Measurements from ENCODE around the gene ALDH1A3.

Gene ALDH1A3

GRCh38 chr15:100925480-100925879 is 45.8 kb downstream of the ALDH1A3 start:
- no peak for DNase-seq (ENCODE audit: low read depth in 2 of 2)

DNA sequence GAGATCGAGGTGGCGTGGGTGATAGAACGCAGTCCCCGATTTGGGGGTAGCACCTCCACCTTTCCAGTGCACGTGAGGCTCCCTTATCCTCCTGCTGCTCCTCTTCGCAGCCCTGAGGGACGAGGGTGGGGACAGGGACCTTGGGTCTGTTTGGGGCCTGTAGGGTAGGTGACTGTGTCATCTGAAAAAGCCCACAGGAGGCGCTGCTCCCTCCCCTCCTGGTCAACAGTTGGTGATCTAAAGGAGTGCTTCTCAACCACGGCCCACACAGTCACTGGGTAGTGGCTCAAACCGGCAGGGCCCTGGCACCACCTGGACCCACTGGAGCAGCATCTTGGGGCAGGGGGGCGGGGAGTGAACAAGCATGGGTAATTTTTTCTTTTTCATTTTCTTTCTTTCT is 46.6 kb downstream of the ALDH1A3 start:
- no peak for DNase-seq (ENCODE audit: low read depth in 2 of 2)

- DNase-seq (ENCODE audit: low read depth in 2 of 2): no peak
Observed at GRCh38 chr15:100926971-100927756, 47.5 kb downstream of the ALDH1A3 start.

DNA sequence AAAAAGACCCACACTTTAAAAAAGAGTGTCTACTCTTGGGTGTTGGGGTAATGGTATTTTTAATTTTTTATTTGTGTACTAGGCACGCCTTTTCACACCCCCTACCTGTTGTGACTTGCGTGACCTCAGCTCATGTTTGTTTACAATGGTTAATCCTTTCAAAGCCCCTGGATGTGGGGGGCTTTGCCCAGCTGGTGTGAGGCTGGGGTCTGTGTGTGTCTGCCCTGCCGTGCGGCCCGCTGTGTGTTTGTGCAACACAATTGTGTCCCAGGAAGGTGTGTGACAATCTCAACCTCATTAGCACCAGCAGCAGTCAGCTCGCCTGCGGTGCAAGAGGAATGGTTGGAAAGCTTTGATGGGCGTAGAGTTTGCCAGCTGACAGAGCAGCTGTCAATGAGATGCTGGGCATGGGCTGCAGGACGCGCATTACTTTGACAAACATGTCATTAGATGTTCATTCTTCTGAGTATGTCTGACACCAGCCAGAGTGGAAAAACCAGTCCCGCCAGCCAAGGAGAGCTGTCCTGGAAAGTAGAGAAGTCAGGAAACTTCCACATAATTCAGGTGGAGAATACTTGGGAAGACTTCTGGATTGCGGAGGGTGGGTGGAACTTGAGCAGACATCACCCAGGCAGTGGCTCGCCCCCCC is 49.1 kb downstream of the ALDH1A3 start:
- DNase-seq (ENCODE audit: low read depth in 2 of 2): no peak

GRCh38 chr15:100929641-100930042 is 50.0 kb downstream of the ALDH1A3 start:
- DNase-seq (ENCODE audit: low read depth in 2 of 2): no peak

DNA sequence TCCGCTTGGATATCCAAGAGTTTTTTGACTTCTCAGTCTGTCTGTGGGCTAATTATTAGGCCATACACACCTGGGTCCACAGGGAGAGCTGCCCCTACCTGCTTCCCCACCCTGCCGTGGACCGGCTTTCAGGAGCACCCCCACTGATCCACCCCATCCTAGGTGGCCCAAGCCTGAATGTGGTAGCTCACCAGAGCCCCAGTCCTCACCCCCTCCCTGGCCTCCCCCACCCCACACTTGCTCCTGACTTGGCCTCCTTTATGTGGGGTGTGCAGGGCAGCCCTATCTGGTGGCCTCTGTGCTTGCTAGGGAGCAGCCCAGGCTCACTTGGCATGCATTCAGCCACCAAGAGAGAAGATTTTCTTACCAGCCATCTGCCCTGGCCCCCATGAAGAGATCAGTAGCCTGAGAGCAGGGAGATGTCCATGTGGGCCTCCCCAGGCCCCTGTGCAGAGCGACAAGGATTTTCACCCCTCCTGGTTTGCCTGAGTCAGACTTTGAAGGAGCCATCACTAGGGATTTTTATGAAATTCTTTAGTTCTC is 50.7 kb downstream of the ALDH1A3 start:
- DNase-seq (ENCODE audit: low read depth in 2 of 2): no peak

- no peak for DNase-seq (ENCODE audit: low read depth in 2 of 2)
Observed at GRCh38 chr15:100931143-100931890, 51.7 kb downstream of the ALDH1A3 start.

- DNase-seq (ENCODE audit: low read depth in 2 of 2): no peak
Observed at GRCh38 chr15:100932676-100933348, 53.2 kb downstream of the ALDH1A3 start.

DNA sequence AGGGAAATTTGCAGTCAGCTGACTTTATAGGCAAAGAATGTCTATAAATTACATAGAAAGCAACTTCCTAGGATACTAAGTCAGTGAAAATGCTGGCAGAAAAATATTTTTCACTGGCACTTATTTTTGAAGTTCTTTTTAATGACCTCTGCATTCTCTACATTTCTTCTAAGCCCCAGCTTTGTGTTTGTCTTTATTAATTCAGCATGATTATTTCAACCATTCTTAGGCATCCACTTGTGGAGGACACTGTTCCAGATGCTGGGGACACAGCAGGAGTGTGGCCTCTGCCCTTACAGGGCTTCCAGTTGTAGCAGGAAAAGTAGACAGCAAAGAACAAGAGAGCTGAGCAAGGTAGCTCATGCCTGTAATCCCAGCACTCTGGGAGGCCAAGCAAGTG is 54.5 kb downstream of the ALDH1A3 start:
- no peak for DNase-seq (ENCODE audit: low read depth in 2 of 2)

GRCh38 chr15:100934726-100935125 is 55.1 kb downstream of the ALDH1A3 start:
- DNase-seq (ENCODE audit: low read depth in 2 of 2): no peak

DNA sequence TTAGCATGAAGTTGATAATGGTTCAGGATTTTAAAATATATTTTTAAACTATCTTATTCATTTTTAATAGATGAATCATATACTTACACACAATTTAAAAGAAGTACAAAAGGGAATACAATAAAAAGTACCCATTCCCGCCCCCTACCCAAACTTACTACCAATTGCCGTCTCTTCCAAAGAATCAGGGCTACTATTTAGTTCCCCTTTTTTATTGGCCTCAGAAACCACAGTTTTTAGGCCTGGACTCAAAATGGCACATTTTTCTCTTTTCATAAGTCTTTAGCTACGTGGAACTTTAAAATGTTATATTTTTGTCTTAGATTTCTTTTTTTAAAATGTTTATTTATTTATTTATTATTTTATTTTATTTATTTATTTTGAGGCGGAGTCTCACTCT is 57.5 kb downstream of the ALDH1A3 start:
- DNase-seq (ENCODE audit: low read depth in 2 of 2): no peak

- DNase-seq (ENCODE audit: low read depth in 2 of 2): no peak
Observed at GRCh38 chr15:100939791-100940190, 60.2 kb downstream of the ALDH1A3 start.

- DNase-seq (ENCODE audit: low read depth in 2 of 2): no peak
Observed at GRCh38 chr15:100940767-100941379, 61.2 kb downstream of the ALDH1A3 start.

DNA sequence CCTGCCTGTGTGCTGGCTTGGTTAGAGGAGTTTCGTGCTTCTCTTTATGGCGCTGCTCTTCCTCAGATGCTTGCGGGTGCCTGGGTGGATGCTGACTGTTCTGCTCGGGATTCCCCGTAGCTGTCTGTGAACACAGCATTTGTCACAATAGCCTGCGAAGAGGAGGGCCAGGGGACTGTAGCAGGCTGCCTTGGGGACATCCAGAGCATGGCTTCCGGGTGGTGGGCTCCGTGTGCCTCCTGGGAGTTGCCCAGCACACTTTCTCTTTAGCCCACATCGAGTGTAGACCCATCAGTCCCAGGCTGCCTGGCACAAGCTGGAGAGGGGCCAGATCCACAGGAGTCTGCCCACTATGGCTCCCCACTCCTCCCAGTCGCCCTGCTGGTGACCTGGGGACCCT is 61.9 kb downstream of the ALDH1A3 start:
- no peak for DNase-seq (ENCODE audit: low read depth in 2 of 2)

DNA sequence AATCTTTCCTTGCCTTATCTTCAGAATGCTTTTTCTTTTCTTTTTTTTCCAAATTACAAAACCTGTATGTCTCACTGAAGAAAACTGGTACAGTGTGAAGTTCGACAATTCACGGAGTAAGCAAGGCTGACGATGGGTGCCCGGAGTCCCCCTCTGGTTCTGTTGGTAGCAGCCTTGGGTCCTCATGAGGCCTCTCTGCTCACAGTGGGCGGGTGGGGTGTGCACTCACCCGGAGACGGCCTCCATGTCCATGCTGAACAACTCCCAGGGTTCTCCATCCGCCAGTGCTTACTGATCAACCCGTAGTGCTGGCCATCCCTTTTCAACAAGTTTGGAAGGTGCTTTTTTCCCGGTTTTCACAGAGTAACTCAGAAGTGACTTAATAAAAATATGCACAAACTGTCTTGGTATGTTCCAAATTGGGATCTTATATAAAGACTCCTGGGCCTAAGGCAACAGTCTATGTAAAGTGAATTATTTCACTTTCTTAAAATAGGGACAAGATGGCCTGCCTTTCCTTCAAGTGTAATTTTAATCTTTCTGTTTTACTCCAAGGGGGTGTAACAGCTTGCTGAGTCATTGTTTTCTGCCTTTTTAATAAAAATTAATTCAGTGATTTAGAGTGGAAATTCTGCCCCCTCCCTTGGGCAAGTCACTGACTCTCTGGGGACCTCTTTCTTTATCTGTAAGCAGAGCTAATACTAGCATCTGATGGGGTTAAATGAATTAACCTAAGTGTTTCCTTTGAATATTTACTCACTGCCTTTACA is 63.2 kb downstream of the ALDH1A3 start:
- no peak for DNase-seq (ENCODE audit: low read depth in 2 of 2)

GRCh38 chr15:100944244-100944895 is 64.7 kb downstream of the ALDH1A3 start:
- no peak for DNase-seq (ENCODE audit: low read depth in 2 of 2)

- no peak for DNase-seq (ENCODE audit: low read depth in 2 of 2)
Observed at GRCh38 chr15:100944986-100945385, 65.4 kb downstream of the ALDH1A3 start.

GRCh38 chr15:100947760-100948429 is 68.3 kb downstream of the ALDH1A3 start:
- DNase-seq (ENCODE audit: low read depth in 2 of 2): no peak

- DNase-seq (ENCODE audit: low read depth in 2 of 2): no peak
Observed at GRCh38 chr15:100948430-100948762, 68.8 kb downstream of the ALDH1A3 start.

DNA sequence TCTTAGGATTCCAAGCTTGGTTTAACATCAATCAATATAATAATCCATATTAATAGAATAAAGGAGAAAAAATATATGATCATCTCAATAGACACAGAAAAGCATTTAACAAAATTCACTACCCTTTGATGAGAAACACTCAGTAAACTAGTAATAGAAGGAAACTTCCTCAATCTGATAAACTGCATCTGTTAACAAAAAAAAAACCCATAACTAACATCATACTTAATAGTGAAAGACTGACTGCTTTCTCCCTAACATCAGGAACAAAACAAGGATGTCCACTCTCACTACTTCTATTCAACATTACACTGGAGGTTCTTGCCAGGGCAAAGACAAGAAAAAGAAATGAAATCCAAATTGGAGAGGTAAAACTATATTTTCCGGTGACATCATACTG is 70.1 kb downstream of the ALDH1A3 start:
- no peak for DNase-seq (ENCODE audit: low read depth in 2 of 2)
